IMR-90 (cell line): Measurements from ENCODE around the gene HOMER3. TPM values are rescaled to one million over a fixed set of nuclear protein-coding genes. Genes with fewer than 3 reads are reported as not detected.
A peak's percentile ranks its signal among the peaks of the same experiment; 100 is the strongest.

Experiments
- ATAC-seq: fragments of 200-7000 bp; cut with Tn5 transposase; 2 replicates; pipeline ENCODE4 v1.9.1; 2020; ENCODE audit warnings: low read depth, mild to moderate bottlenecking, moderate library complexity
- BruUV-seq: library from RNA; stranded (reverse); fragments of 400-500 nt; replicated peaks from 2 replicates; lab custom pipeline; 2021; lab: Mats Ljungman, UMichigan
- CTCF ChIA-PET: fragments of 300-600 bp; formaldehyde crosslinking; extraction: SDS; loops from one replicate; lab custom pipeline; 2021; ENCODE audit warnings: antibody characterized with exemption; lab: Yijun Ruan, JAX
- POLR2A ChIA-PET: fragments of 300-600 bp; sonication (Branson Sonifier 250); formaldehyde crosslinking; loops from one replicate; lab custom pipeline; 2022; ENCODE audit warnings: antibody characterized with exemption; ENCODE audit not compliant: unreplicated experiment; lab: Charles Lee
- DNase-seq: peaks from one replicate; pipeline ENCODE4 v3.0.0; 2013
- H2AFZ ChIP-seq: replicated peaks from 2 replicates; pipeline ENCODE3; 2013; ENCODE audit warnings: low read length, mild to moderate bottlenecking; ENCODE audit not compliant: poor library complexity
- H2AK5ac ChIP-seq: 2 replicates; pipeline ENCODE4 v1.6.1; 2013; ENCODE audit warnings: low read depth, low read length, inconsistent platforms
- H2AK9ac ChIP-seq: replicated peaks from 2 replicates; pipeline ENCODE3; 2013; ENCODE audit warnings: mild to moderate bottlenecking, low read depth, low read length, moderate library complexity; ENCODE audit not compliant: poor library complexity
- H2BK120ac ChIP-seq: 2 replicates; pipeline ENCODE4 v1.6.1; 2013; ENCODE audit warnings: low read depth, low read length, inconsistent platforms
- H2BK15ac ChIP-seq: 3 replicates; pipeline ENCODE4 v1.6.1; 2013; ENCODE audit warnings: low read depth, low read length, inconsistent platforms
- H2BK20ac ChIP-seq: 2 replicates; pipeline ENCODE4 v1.6.1; 2013; ENCODE audit warnings: low read depth, mild to moderate bottlenecking, inconsistent platforms, low read length, moderate library complexity
- H2BK5ac ChIP-seq: 2 replicates; pipeline ENCODE4 v1.6.1; 2013; ENCODE audit warnings: mild to moderate bottlenecking, low read depth, low read length, inconsistent platforms; ENCODE audit not compliant: poor library complexity, severe bottlenecking
- H3K14ac ChIP-seq: replicated peaks from 2 replicates; pipeline ENCODE4 v1.6.1; 2013; ENCODE audit warnings: low read depth, low read length, inconsistent platforms
- H3K18ac ChIP-seq: 2 replicates; pipeline ENCODE4 v1.6.1; 2013; ENCODE audit warnings: low read depth, low read length, control low read depth
- H3K23ac ChIP-seq: 2 replicates; pipeline ENCODE4 v1.6.1; 2013; ENCODE audit warnings: low read depth, low read length, inconsistent platforms
- H3K27ac ChIP-seq: 2 replicates; pipeline ENCODE4 v1.5.1; 2013; ENCODE audit warnings: mild to moderate bottlenecking, control low read depth, low read length; ENCODE audit not compliant: insufficient read depth
- H3K27me3 ChIP-seq: 2 replicates; pipeline ENCODE4 v1.6.1; 2013; ENCODE audit warnings: low read length; ENCODE audit not compliant: control insufficient read depth, insufficient read depth
- H3K36me3 ChIP-seq: 2 replicates; pipeline ENCODE4 v1.6.1; 2013; ENCODE audit warnings: low read length, mixed read lengths; ENCODE audit not compliant: control insufficient read depth, insufficient read depth
- H3K4ac ChIP-seq: 2 replicates; pipeline ENCODE4 v1.6.1; 2013; ENCODE audit warnings: low read depth, low read length, inconsistent platforms
- H3K4me1 ChIP-seq: 2 replicates; pipeline ENCODE4 v1.6.1; 2013; ENCODE audit warnings: low read length, mixed read lengths; ENCODE audit not compliant: control insufficient read depth, insufficient read depth
- H3K4me2 ChIP-seq: 2 replicates; pipeline ENCODE4 v1.6.1; 2013; ENCODE audit warnings: low read depth, mild to moderate bottlenecking, control low read depth, low read length, moderate library complexity
- H3K4me3 ChIP-seq: 2 replicates; pipeline ENCODE4 v1.5.1; 2013; ENCODE audit warnings: low read depth, mild to moderate bottlenecking, control low read depth, low read length, moderate library complexity; ENCODE audit not compliant: insufficient read depth
- H3K56ac ChIP-seq: 2 replicates; pipeline ENCODE4 v1.6.1; 2013; ENCODE audit warnings: low read length, inconsistent platforms; ENCODE audit not compliant: insufficient read depth; ENCODE audit errors: extremely low read depth
- H3K79me1 ChIP-seq, 2 experiments: 2 replicates each; pipeline ENCODE4 v1.6.1; 2013; ENCODE audit warnings: low read length in 2 of 2, inconsistent platforms in 1 of 2, low read depth in 1 of 2
- H3K9ac ChIP-seq: 2 replicates; pipeline ENCODE4 v1.6.1; 2013; ENCODE audit warnings: low read depth, low read length, control low read depth
- H3K9me1 ChIP-seq: 2 replicates; pipeline ENCODE4 v1.6.1; 2013; ENCODE audit warnings: low read length, inconsistent platforms; ENCODE audit not compliant: insufficient read depth
- H3K9me3 ChIP-seq: 2 replicates; pipeline ENCODE4 v1.6.1; 2013; ENCODE audit warnings: low read length; ENCODE audit not compliant: control insufficient read depth, insufficient read depth
- H4K20me1 ChIP-seq: 2 replicates; pipeline ENCODE4 v1.6.1; 2013; ENCODE audit warnings: low read length, inconsistent platforms; ENCODE audit not compliant: insufficient read depth
- H4K5ac ChIP-seq: 2 replicates; pipeline ENCODE4 v1.6.1; 2013; ENCODE audit warnings: mild to moderate bottlenecking, low read depth, low read length, control low read depth
- H4K8ac ChIP-seq, 2 experiments: 2 replicates each; pipeline ENCODE4 v1.6.1; 2013; ENCODE audit warnings: low read depth in 2 of 2, low read length in 2 of 2, control low read depth in 1 of 2, inconsistent platforms in 1 of 2
- H4K91ac ChIP-seq: 2 replicates; pipeline ENCODE4 v1.6.1; 2013; ENCODE audit warnings: low read depth, low read length, inconsistent platforms; ENCODE audit not compliant: insufficient read depth
- BHLHE40 ChIP-seq: fragments of 150-350 bp; IDR thresholded peaks from 2 replicates; pipeline ENCODE4 v1.6.1; 2016; ENCODE audit warnings: mild to moderate bottlenecking, low read depth, low read length
- CEBPB ChIP-seq: IDR thresholded peaks from 2 replicates; pipeline ENCODE4 v1.6.1; 2012; ENCODE audit warnings: low read depth, low read length, improper control_type of control experiment
- CHD1 ChIP-seq: IDR thresholded peaks from 2 replicates; pipeline ENCODE4 v1.6.1; 2012; ENCODE audit warnings: low read depth, low read length, improper control_type of control experiment
- MAZ ChIP-seq: IDR thresholded peaks from 2 replicates; pipeline ENCODE4 v1.6.1; 2012; ENCODE audit warnings: low read depth, mild to moderate bottlenecking, low read length, improper control_type of control experiment, moderate library complexity, borderline replicate concordance
- MXI1 ChIP-seq: IDR thresholded peaks from 2 replicates; pipeline ENCODE4 v1.6.1; 2012; ENCODE audit warnings: low read depth, mild to moderate bottlenecking, low read length, moderate library complexity, borderline replicate concordance
- POLR2A ChIP-seq: IDR thresholded peaks from 2 replicates; pipeline ENCODE4 v1.6.1; 2012; ENCODE audit warnings: mild to moderate bottlenecking, low read depth, low read length
- RAD21 ChIP-seq: IDR thresholded peaks from 2 replicates; pipeline ENCODE4 v1.6.1; 2012; ENCODE audit warnings: low read length, improper control_type of control experiment
- RCOR1 ChIP-seq: IDR thresholded peaks from 2 replicates; pipeline ENCODE4 v1.6.1; 2012; ENCODE audit warnings: mild to moderate bottlenecking, low read length, improper control_type of control experiment; ENCODE audit not compliant: insufficient replicate concordance
- RFX5 ChIP-seq: IDR thresholded peaks from 2 replicates; pipeline ENCODE4 v1.8.0; 2012; ENCODE audit warnings: low read depth, mild to moderate bottlenecking, low read length, moderate library complexity
- SMC3 ChIP-seq: fragments of 150-350 bp; IDR thresholded peaks from 2 replicates; pipeline ENCODE4 v1.6.1; 2016; ENCODE audit warnings: low read depth, mild to moderate bottlenecking, antibody characterized with exemption, low read length, moderate library complexity
- WGBS, 2 experiments: methylation state at CpG; one replicate each; pipeline versions ENCODE4 v1.1.5 to v1.1.7; 2013; ENCODE audit warnings: missing lambda C conversion rate in 2 of 2; ENCODE audit not compliant: insufficient read length in 1 of 2; ENCODE audit errors: extremely low coverage in 2 of 2; 5-methylcytosine and 5-hydroxymethylcytosine counted together
- dilution Hi-C: fragments of 300-500 bp; cut with HindIII; formaldehyde crosslinking; loops from one replicate; pipeline ENCODE4 v1.14.3; 2018; ENCODE audit warnings: low sequenced_read_pairs; ENCODE audit not compliant: unreplicated experiment
- in situ Hi-C: fragments of 300-500 bp; cut with MboI; formaldehyde crosslinking; loops from 3 replicates; pipeline ENCODE4 v1.14.3; 2019; ENCODE audit warnings: low sequenced_read_pairs, inconsistent platforms, mixed read lengths
- intact Hi-C: fragments of 100-400 bp; cut with micrococcal nuclease; formaldehyde crosslinking; loops from 2 replicates; pipeline ENCODE4 v1.10.0; 2022
- polyA plus RNA-seq, 3 experiments: library from polyadenylated mRNA; depleted of rRNA; stranded (reverse); fragments of >200 nt; gene quantifications; 2 replicates each; pipeline ENCODE4 v1.2.3, GENCODE V29; 2012; ENCODE audit warnings: low replicate concordance in 1 of 3
- total RNA-seq: library from RNA; depleted of rRNA; stranded (reverse); fragments of >200 nt; gene quantifications from 2 replicates; pipeline ENCODE4 v1.2.3, GENCODE V29; 2012
- TF ChIP-seq, protein P1 (sequence below): conservative IDR thresholded peaks from 2 replicates; pipeline ENCODE4 v1.5.1; 2012; ENCODE audit warnings: mild to moderate bottlenecking, low read depth, low read length, improper control_type of control experiment

Gene HOMER3
- total and polyA plus RNA-seq, 2 of the 4 experiments (the other 2 are of a cell fraction), result 53.4 to 77.0 TPM

DNA sequence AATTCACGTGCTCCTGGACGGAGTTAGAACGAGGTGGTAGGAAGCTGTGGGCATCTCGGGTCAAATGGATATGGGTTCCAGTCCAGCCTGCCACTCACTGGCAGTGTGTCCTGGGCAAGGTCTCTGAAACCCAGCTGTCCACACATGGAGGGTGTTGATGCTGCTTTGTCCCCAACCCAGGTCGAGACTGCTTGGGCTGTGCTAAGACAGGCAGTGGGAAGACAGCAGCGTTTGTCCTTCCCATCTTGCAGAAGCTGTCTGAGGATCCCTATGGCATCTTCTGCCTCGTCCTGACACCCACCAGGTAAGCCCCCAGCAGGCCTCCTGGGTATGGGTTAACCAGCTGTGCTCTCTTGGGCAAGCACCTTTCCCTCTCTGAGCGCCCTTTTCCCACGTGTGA, 20.6 kb downstream of the HOMER3 start:
- Histone ChIP-seq H4K20me1 (peaks cover 26% of the 10 kb centered on the region), H3K79me1 (peaks cover 25 to 48% of the 10 kb centered on the region in 2 experiments), H3K4ac (peak overlapping the region; percentile 75; the same call in 1 of the 2 replicates), H2BK5ac (peak overlapping the region; percentile 24), H4K5ac (no peak overlapping the region), H3K9me1 (peaks cover 7% of the 10 kb centered on the region), H3K4me1 (peaks cover 5% of the 10 kb centered on the region), H3K27ac (0 out of 2 replicates have a peak overlapping the region, but pooled peaks have one; percentile 4), H3K4me3 (peak overlapping the region; percentile 72), H2AK5ac (peak overlapping the region; percentile 78), H3K9ac (peak overlapping the region; percentile 78), H4K8ac (peak overlapping the region; percentile 73 to 94; a peak in 2 of 4 replicates), H3K36me3 (peaks cover 32% of the 10 kb centered on the region), H3K18ac (no peak overlapping the region), H3K14ac (peak overlapping the region; percentile 65; the same call in 1 of the 2 replicates), H2BK20ac (no peak overlapping the region), H3K9me3 (no peaks in the 10 kb centered on the region), H2BK120ac (no peak overlapping the region), H2AK9ac (peak overlapping the region; percentile 96), H3K23ac (peak overlapping the region; percentile 51), H3K4me2 (peak overlapping the region; percentile 78), H4K91ac (peak overlapping the region; percentile 6; the same call in 1 of the 2 replicates), H2AFZ (no peak overlapping the region), H2BK15ac (no peak overlapping the region), H3K56ac (peak overlapping the region; percentile 28; the same call in 1 of the 2 replicates), H3K27me3 (no peaks in the 10 kb centered on the region)
- no peak for TF ChIP-seq POLR2A
- no peak for TF ChIP-seq RAD21
- TF ChIP-seq MXI1, result no peak
- TF ChIP-seq SMC3, result no peak
- TF ChIP-seq RFX5, result no peak
- no peak for TF ChIP-seq RCOR1
- no peak for TF ChIP-seq BHLHE40
- TF ChIP-seq MAZ, result no peak
- TF ChIP-seq, protein P1, sequence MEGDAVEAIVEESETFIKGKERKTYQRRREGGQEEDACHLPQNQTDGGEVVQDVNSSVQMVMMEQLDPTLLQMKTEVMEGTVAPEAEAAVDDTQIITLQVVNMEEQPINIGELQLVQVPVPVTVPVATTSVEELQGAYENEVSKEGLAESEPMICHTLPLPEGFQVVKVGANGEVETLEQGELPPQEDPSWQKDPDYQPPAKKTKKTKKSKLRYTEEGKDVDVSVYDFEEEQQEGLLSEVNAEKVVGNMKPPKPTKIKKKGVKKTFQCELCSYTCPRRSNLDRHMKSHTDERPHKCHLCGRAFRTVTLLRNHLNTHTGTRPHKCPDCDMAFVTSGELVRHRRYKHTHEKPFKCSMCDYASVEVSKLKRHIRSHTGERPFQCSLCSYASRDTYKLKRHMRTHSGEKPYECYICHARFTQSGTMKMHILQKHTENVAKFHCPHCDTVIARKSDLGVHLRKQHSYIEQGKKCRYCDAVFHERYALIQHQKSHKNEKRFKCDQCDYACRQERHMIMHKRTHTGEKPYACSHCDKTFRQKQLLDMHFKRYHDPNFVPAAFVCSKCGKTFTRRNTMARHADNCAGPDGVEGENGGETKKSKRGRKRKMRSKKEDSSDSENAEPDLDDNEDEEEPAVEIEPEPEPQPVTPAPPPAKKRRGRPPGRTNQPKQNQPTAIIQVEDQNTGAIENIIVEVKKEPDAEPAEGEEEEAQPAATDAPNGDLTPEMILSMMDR, result no peak
- TF ChIP-seq CHD1, result no peak
- no peak for TF ChIP-seq CEBPB
- CTCF ChIA-PET, result no interaction called here
- DNase-seq, result no peak
- intact Hi-C loops (no loop called here), dilution Hi-C loops (no loop called here), in situ Hi-C loops (no loop called here)
- BruUV-seq, result no TSS peak
- no peak for ATAC-seq
- WGBS, 2 experiments, result 59% methylated on average over 4 of the region's 9 CpGs; no CpG with 5 or more reads in 1 of the 2 experiments
- POLR2A ChIA-PET, result no interaction called here
